ENCODE measurements around the gene BCL2L1.

Gene BCL2L1

DNA sequence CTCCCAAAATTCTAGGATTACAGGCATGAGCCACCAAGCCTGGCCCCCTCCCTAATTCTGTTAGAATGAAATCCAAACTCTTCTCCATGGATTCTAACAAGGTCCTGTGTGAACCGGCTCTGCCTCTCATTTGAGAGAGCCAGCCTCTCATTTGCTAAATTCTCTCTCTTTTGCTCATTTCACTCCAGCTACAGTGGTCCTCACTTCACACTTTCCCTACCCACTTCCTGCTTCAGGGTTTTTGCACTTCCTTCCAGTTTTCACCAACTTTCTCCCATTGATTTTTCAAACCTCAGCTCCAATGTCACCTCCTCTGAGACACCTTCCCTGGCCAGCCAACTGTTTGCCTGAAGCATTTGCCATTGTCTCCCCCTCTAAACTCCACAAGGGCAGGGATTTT is 79.8 kb downstream of the BCL2L1 start:
- DNase-seq (ENCODE audit: extremely low read depth, low read depth), result no peak
- TF ChIP-seq, protein P1, sequence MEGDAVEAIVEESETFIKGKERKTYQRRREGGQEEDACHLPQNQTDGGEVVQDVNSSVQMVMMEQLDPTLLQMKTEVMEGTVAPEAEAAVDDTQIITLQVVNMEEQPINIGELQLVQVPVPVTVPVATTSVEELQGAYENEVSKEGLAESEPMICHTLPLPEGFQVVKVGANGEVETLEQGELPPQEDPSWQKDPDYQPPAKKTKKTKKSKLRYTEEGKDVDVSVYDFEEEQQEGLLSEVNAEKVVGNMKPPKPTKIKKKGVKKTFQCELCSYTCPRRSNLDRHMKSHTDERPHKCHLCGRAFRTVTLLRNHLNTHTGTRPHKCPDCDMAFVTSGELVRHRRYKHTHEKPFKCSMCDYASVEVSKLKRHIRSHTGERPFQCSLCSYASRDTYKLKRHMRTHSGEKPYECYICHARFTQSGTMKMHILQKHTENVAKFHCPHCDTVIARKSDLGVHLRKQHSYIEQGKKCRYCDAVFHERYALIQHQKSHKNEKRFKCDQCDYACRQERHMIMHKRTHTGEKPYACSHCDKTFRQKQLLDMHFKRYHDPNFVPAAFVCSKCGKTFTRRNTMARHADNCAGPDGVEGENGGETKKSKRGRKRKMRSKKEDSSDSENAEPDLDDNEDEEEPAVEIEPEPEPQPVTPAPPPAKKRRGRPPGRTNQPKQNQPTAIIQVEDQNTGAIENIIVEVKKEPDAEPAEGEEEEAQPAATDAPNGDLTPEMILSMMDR (IDR thresholded peaks at IDR 0.05; ENCODE audit: low read depth, low read length), result no peak

- TF ChIP-seq, protein P1 (IDR thresholded peaks at IDR 0.05; ENCODE audit: low read depth, low read length), result no peak
- DNase-seq (ENCODE audit: extremely low read depth, low read depth), result no peak
These were observed 81.3 kb downstream of the BCL2L1 start for GRCh38 chr20:31641391-31641790.

GRCh38 chr20:31640259-31640658 is 82.4 kb downstream of the BCL2L1 start:
- TF ChIP-seq, protein P1 (IDR thresholded peaks at IDR 0.05; ENCODE audit: low read depth, low read length), result no peak
- no peak for DNase-seq (ENCODE audit: extremely low read depth, low read depth)

DNA sequence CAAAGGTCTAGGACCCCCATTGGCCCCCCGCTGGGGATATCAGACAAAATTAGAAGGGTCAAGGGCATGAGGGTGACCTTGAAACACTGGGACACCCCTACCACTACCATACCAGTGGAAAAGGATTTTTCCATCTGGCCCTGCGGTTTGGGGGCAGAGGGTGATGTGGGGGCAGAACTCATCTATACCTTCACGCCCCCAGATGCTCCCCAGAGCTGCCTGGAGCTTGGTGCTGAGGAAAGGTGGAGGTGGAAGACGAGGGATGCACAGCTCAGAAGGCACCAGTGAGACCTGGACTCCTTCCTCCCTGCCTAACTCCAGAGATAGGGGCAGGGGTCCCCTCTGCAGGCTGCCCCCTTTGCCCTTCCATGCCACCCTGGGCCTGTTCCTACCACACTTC is 83.9 kb downstream of the BCL2L1 start:
- TF ChIP-seq, protein P1 (IDR thresholded peaks at IDR 0.05; ENCODE audit: low read depth, low read length), result no peak
- no peak for DNase-seq (ENCODE audit: extremely low read depth, low read depth)

GRCh38 chr20:31638317-31638716 is 84.4 kb downstream of the BCL2L1 start:
- TF ChIP-seq, protein P1 (IDR thresholded peaks at IDR 0.05; ENCODE audit: low read depth, low read length), result no peak
- DNase-seq (ENCODE audit: extremely low read depth, low read depth), result no peak

DNA sequence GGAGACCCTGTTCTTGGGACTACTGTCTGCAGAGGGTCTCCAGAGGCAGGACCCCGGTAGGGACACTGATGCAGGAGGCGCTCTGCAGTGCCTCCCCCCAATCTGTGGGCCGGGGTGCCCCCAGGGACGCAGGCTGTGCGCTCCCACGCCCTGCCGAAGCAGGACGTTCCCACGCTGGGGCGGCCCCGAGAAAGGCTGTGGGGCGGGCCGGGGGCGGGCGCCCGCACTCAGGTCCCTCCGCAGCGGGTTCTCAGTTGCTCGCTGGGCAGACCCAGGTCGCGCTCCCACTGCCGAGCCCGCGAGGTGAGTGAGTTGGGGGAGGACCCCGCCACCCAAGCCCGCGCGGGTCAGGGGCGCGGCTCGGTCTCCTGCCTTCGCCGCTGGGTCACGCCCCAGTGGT is 85.0 kb downstream of the BCL2L1 start, which contains the start of gene COX4I2:
COX4I2 (plus strand) TSS at position 253 of the 400 bp plus-strand sequence. CDS start 1,106 bp downstream, outside the sequence.
- no peak for DNase-seq (ENCODE audit: extremely low read depth, low read depth)
- TF ChIP-seq, protein P1 (IDR thresholded peaks at IDR 0.05; ENCODE audit: low read depth, low read length), result no peak

- no peak for DNase-seq (ENCODE audit: extremely low read depth, low read depth)
- TF ChIP-seq, protein P1 (IDR thresholded peaks at IDR 0.05; ENCODE audit: low read depth, low read length), result no peak
These were observed 89.2 kb downstream of the BCL2L1 start for GRCh38 chr20:31633339-31633914.

Data from AG09319 (cell line).